HG03039 (cell line): ENCODE data around the gene SPRY2.

ENCODE experiments used
- ATAC-seq: cut with Tn5 transposase; IDR thresholded peaks from one replicate; pipeline ENCODE4 v1.9.1; 2021; ENCODE audit warnings: mild to moderate bottlenecking, moderate library complexity; ENCODE audit not compliant: unreplicated experiment

Gene SPRY2, protein sequence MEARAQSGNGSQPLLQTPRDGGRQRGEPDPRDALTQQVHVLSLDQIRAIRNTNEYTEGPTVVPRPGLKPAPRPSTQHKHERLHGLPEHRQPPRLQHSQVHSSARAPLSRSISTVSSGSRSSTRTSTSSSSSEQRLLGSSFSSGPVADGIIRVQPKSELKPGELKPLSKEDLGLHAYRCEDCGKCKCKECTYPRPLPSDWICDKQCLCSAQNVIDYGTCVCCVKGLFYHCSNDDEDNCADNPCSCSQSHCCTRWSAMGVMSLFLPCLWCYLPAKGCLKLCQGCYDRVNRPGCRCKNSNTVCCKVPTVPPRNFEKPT

DNA sequence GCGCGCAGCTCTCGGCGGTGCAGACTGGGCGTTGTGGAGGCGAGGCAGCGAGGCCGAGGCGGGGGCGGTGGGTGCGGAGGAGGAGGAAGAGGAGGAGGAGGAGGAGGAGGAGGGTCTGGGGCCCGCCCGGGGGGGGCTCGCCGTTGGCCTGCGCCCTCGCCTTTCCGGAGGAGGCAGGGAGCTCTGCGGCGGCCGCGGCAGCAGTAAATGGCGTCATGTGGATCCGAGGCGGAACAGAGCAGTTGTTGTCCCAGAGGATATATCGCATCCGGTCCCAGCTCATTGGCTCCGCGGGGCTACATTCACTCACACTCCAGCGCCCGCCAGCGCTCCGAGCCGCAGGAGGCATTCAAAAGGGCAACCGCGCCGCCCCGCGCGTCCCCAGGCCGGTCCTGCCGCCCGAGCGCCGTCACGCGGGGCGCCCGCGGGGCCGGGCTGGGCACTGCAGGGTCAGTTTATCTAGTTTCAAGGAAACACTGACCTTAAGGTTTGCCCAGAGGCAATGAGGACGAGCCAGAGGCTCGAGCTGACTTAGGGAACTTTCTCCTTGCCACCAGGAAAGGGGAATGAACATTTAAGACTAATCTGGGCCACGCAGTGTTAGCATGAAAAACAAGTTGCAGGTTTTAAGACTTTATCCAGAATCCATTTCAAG lies at the start of gene SPRY2:
SPRY2 (minus strand) TSS at position 26 of the 655 bp plus-strand sequence. CDS start 3,421 bp downstream, outside the sequence.
- ATAC-seq = peak; percentile 50

DNA sequence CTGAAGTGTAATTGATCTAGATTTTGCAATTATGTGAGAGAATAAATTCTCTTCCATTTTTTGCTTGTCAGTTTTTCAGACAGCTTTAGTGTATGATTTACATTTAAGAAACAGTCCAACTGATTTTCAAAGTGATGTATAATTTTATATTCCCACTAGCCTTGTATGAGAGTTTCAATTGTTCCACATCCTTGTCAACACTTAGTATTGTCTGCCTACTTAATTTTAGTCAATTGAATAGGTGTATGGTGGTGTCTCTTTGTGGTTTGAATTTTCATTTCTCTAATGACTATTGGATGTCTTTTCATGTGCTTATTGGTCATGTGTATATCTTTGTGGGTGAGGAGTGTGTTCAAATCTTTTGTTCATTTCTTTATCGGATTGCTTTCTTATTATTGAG lies 49.4 kb upstream of the SPRY2 start:
- no peak for ATAC-seq

DNA sequence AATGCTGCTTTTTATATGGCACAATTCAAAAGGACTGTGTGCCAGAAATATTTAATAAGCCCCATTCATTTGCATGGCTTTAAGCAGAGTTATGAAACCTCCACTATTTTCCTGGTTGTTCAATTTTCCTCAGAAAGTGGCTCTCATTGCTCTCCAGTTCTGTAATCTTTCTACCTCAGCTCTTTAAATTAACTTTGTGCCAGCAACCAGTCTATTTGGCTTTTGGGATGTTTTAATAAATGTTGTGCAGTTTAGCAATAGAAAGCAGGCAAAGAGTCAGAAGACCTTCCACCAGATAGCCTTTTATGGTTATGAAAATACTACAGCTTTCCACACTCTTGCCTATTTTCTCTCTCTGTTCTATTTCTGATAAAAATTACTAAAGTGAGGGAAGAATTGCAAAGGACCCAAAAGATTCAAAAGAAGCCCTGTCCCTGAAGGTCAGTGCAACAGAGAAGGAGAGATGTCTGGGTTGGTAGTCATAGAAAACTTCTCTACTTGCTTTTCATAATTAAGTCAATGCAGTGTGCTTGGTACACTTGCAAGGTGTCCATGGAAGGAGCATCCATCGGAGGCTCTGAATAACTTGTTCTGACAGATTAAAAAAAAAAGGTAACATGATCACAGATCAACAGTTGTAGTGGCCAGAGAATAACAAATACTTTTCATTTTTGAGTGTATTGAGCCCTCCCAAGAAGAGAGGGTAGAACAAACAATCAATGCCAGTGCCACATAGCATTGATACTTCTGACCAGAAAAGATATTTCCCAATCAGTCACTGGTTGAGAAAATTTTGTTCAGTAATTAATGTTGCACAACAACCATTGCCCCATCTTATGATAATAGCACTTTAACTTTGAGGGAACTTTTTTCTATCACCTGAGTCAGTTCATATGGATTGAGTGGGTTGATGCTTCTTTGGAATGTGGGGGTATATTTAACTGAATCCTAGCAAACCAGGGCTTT lies 48.4 kb upstream of the SPRY2 start:
- ATAC-seq = no peak

DNA sequence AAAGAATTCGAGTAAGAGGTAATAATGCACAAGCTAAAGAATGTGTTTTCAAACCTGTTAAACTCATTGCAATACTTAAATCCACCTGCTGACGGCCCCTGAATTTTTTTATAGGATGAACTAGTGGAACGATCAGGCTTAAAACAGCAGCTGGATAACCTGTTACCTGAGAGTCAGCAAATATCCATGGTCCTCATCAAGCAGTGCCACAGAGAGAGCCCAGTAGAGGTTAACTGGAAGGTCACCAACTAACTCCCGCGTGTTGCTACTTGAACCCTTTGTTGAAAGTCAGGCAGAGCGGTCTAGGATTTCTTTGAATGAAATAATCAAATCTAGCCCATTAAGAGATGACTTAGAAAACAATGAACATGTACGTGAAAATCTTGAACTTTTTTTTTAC lies 47.6 kb upstream of the SPRY2 start:
- ATAC-seq = no peak

DNA sequence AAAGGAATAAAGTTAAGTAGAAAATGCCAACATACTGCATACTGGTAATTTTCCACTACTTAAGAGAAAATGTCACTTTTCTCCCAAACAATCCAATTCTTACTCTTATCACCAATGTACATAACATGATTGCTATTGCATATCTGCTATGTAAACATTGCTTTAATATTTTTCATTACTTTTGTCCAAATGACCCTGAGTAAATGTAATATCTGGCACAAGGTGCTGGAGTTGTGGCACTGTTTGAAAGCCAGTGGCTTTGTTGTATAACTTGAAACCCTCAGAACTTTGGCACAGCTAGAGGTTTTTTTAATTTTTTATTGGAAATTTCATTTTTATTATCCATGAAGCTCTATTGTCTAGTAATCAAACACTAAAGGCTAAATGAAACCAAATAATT lies 45.7 kb upstream of the SPRY2 start:
- ATAC-seq = no peak

DNA sequence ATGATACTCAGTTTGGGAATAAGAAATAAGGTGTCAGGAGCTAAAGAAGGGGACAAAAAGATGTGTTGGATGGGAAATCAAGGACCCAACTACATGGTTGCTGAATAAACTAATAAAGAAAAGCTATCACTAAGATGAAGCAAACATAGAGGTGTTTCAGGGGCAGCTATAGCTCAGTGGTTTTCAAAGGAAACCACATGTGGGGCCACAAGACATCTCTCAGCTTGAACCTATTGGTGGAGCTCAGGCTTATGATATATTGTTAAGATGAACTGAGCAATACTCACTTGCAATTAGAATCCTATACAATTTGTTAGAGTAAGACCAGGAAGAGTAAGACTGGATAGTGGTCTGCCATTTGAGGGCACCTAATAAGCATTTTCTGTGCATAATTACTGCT lies 45.1 kb upstream of the SPRY2 start:
- no peak for ATAC-seq

DNA sequence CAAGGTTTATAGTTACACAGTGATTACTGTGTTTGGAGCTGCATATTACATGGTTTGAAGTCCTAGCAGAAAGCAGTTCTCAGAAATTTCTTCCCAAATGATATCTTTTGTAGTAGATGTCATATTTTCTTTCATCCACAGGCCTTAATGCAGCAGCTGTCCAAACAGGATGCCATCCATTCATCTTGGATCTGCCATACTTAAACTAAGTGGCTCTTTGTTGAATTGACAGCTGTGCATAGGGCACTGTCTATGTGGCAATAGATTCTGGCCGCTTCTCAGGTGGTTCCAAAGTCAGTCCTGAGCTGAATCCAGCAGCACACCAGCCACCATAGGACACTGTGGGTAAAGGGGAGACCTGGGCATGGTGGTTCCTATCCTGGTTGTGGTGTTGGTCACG lies 41.6 kb upstream of the SPRY2 start:
- ATAC-seq = no peak

DNA sequence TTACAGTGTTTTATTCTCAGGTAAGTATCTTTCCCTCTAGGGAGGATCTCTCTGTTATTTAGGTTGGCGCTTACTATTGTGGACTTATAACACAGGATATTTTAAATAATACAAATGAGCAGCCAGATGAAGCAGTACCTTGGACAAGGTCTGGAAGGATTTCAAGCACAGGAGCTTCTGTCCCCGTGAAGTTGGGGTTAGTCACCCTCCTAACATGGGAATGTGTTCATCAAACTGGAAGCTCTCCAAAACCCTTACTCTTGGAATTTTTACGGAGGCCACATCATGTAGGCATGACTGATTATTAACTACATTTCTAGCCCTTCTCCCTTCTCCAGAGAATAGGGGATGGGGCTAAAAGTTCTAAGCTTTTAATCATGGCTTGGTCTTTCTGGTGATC lies 38.3 kb upstream of the SPRY2 start:
- ATAC-seq = no peak

DNA sequence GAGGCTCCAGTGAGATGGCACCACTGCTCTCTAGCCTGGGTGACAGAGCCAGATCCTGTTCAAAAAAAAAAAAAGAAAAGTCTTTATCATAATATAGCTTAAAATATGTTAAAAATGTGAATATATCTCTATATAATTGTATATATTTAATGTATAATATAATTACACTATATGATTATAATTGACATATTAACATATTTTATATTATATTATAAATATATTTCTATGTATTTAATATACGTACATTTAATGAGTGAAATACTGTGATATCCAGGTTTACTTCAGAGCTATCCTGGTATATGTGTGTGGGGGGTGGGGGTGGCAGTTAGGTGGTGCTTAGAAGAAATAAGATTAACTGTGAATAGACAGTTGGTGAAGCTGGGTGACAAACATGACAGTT lies 35.6 kb upstream of the SPRY2 start:
- ATAC-seq = no peak

DNA sequence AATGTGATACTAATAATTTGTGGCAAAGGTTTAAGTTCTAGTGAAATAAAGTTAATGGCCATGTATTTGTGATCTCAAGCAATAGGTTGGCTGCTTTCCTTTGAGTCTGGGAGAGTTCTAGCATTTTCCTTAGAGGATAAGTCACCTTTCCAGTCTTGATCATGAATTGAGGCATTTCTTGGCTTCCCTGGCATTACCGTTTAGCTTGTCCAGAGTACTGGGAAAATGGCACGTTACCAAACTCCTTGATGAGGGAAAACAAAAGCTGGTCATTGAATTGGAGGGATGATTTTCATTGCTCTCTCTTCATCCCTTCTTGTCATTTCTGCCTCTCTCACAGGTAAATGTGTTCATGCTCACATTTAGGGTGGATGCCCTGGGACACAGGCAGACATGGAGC lies 34.0 kb upstream of the SPRY2 start:
- no peak for ATAC-seq

DNA sequence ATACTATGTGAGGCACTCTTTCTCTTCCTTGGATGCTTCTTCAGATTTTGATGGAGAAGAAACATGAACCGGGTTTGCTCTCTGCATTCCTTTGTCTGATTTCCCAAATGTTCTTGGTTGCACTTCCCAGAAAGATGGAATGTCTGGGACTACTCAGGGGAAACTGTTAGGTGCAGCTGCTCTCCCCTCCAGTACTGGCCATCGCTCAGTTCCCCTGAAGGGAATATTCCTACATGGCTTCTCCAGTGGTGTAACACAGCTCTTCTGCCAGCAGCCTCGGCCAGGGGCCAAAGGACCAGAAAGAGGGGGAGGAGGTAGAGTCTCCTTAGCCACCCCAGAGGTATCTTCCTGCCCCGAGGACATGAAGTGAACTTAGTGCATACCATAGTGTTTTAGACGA lies 33.5 kb upstream of the SPRY2 start:
- no peak for ATAC-seq

DNA sequence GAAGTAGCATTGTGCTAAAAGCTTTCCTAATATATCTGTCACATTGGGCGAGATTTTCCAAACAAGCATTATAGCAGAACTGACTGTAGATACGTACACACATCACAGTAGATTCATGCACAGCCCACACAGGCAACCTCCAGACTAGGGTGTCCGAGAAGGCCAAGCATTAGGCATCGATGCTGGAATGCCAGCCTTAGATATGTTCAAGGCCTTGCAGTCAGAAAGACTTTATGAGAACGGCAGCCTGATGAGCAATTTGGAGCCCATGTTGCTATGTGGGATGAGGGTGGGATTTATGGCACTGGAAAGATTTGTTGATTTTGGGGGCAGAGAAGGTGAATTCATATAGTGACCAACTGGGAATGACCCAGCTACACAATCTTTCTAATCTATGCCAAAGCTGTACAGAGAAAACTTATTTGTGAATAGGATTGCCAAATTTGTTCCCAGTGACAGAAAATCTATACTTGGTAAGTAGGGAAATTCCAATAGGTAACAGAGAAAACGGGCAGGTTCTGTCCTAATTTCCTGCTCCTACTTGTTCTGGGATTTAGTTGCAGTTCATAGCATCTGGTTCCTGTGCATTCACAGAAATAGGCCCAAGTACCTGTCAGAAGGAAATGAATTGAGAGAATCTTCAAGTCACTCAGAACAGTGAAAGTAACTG lies 31.0 kb upstream of the SPRY2 start:
- no peak for ATAC-seq

DNA sequence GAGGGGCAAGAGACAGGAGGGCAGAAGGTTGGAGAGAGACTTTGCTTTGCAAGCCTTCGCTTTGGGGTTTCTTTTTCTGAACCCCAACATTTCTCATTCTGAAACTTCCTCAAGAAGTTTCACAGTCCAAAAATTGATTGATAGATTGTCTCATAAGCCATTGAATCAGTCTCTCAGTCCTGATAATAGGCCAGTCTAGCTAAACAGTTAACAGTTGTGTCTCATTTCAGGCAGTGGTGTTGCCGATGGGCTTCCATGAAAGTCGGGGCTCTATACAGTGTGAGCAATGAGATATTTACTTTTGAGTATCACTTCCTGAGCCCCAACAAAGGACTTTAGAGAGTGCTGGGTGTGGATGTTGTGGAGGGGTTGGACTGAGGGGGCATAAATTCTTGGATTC lies 26.5 kb upstream of the SPRY2 start:
- ATAC-seq = no peak

DNA sequence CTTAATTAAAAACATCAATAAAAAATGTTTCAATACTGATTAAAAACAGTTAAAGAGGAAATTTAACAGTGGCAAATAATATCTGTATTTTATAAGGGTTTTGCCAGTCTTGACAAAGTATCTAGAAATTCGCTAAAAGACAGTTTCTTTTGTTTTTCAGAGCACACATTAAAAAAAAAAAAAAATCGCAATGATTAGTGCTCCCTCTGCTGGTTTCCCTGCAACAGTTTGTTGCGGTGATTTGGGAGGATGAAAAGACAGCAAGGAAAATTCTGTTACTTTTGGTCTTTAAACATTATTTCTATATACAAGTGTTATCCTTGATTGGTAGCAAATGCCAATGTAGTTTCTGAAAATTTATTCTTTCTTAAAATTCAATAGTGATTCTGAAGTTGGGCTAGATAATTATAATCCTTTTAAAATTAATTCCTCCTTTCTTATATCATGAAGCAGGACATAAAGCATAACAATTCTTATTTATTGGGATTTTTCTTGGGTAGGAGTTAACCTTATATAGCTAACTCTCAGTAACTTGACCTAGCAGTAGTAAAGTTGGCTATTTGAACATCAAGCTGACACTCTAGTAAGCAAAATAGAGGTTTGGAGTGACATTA lies 23.1 kb upstream of the SPRY2 start:
- ATAC-seq = no peak

DNA sequence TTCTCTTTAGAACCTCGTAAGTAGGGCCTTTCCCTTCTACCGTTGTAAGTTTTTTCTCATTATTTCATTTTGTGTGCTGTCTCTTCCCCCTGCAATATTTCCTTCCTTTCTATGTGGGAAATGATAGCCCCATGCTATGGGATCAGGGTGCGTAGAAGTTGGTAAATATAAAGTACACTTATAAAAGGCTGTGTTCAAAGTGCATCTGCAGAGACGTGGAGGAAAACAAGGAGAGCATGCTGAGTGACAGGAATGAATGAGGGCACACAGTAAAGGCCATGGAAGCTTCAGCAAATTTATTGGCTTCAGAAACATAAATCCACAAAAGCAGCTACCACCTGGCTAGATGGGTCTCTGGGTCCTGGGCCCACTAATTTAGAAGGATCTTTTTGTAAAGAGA lies 21.6 kb upstream of the SPRY2 start:
- ATAC-seq = no peak

DNA sequence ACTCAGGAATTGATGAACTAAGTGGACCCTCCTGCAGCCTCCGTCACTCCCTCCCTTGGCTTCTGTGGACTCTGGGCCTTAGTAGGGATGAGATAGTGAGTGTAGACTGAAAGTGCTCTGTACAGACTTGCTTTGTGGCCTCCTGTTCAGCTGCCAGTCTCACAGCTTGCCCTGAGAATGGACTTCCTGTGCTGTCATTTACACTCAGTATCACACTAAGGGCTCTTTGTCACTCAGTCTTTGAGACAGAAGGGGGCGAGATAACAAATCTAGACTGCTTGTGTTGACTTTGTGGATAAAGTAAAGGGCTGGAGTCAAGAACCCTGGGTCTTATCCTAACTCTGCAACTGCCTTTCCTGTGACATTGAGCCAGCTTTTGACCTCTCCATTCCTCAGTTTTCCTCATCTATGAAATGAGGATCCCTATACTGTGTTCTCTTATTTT lies 21.0 kb upstream of the SPRY2 start:
- ATAC-seq = no peak

DNA sequence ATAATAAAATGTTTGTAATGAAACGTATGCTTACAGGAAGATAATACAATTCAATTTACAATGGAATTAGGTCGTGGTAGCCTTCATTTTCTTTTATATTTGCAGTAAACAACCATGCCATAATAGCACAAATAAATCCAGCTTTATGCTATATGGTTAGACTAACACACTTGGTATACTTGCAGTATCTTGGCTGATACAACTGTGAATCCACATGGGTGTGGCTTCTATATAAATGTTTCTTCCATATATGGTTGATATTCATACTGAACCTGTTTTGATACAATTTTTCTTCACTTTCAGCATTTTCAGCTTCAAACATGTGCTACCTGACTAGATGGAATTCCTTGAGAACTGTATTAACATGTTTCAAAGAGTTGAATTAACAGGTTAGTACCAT lies 20.4 kb upstream of the SPRY2 start:
- no peak for ATAC-seq

DNA sequence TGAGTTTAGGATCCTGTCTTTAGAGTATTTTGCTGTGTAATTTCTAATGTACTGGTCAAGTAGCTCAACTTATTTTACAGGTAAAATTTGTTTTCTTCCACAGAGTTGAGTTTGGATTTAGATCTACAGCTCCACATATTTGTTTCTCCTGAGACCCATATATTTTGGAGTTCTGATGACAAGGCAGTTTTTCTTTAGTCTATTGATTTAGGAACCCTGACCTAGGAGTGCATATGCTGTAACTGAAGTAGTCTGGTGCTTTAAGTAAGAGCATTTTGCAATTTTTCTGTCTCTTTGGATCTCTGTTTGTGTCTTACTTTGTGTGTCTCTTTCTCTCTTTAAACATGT lies 19.5 kb upstream of the SPRY2 start:
- ATAC-seq = no peak

DNA sequence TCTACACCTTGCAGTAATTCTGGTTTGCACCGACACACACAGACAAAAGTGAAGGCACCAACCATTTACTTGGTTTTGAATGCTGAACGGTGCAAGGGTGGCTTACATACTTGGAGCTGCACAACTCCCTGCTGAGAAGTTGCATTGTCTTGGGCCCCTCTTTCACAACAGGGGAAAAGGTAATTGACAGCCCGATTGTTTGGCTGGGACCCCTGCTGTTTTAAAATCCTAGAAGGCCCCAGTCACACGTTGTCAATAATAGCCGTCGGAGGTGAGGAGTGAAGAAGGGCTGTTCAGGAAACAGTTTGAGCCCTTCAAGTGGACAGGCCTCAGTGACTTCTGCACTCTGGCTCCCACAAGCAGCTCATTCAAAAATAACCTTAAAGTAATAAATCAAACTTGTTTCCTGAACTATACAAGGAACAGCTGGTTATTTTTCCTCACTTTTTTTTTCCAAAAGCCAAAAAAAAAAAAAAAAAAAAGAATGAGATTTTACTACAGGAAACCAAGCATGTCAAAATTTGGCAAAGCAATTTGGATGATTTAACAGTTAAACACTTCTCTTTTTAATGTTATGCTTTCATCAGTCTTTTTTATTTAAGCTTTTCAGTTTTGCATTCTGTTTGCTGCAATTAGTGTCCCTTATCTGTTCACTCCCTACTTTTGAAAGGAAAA lies 19.0 kb upstream of the SPRY2 start:
- ATAC-seq = no peak

DNA sequence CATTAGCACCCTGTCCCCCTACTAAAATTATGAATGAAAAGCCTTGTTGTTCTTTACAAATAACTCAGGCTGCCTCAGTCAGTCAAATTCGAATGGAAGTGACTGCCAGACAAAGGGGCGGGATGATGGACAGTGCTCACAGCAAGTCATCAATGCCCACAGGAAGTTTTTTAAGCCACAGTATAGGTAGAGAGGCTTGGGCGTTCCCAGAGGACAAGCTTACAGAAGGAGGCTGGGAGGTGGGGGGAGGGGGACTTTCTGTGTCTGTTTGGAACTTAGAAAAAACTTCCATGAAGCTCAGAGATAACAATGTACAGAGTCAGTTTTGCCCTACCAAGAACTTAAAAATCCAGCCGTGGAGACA lies 18.5 kb upstream of the SPRY2 start:
- no peak for ATAC-seq
